Measurements from ENCODE around the gene ATP9A.

ATP9A gene

DNA sequence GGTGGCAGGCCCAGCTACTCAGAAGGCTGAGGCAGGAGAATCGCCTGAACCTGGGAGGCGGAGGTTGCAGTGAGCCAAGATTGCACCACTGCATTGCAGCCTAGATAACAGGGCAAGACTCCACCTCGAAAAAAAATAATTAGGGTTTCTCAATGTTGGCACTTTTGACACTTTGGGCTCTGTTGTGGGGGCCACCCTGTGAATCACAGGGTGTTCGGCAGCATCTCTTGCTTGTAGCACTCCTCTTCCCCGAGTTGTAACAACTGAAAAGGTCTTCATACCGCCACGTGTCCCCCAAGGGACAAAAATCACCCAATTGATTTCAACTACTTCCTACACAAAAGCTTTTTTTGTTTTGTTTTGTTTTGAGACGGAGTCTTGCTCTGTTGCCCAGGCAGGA, 172.4 kb downstream of the ATP9A start:
- DNase-seq (ENCODE audit: low spot score): no peak

DNA sequence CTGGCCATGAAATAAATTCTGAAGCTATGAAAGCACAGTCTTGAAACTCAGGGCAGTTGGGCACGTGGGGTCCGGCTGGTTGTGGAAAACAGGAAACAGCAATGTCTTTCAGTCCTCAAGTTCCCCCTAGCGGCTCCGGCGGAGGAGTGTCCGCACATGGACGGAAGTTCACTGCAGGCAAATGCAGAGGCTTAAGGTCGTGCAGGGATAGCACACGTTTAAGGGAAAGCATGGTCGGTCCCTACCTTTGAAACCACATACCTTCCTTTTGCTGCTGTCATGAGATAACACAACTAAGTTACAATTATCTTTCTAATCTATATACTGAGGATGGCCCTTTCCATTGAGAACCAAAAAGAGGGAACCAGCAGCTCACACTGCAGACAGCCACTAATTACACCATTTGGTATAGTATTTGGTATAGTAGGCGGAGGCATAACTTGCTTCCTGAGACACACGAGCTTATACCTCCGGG, 173.1 kb downstream of the ATP9A start:
- DNase-seq (ENCODE audit: low spot score): peak; percentile 90

DNA sequence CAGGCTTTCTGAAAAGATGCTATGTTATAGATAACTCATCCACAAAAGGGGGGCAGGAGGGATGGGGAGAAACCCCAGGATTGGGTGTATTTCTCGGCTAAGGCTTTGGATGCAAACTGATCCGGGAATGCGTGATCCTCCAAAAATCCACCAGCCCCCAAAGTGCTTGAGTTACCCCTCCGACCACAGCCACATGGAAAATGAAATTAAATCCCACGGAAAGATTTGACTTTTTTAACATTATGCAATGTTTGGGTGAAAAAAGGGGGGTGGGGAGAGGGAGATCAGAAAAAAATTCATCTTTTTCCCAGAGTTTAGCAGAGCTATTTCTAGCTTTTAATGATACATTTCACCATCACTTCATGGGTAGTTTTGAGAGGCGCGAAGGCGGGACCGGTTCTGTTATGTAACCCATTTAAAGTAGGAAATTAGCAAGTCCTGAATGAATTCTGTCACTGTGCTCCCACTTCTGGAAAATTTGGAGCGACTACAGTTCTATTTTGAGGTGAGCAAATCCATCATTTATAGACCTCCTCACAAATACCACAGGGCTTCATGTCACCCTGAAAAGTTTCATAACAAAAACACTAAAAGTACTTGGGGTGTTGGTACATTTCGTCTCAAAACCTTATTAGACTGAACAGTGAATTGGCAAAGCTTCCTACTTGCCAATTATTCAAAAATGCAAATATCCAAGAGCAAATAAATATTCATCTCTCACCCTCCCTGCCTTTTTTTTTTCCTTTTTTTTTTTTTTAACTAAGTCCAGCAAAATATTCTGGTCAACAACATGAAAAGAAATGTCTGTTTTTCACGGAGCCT, 173.7 kb downstream of the ATP9A start:
- DNase-seq (ENCODE audit: low spot score): no peak

DNA sequence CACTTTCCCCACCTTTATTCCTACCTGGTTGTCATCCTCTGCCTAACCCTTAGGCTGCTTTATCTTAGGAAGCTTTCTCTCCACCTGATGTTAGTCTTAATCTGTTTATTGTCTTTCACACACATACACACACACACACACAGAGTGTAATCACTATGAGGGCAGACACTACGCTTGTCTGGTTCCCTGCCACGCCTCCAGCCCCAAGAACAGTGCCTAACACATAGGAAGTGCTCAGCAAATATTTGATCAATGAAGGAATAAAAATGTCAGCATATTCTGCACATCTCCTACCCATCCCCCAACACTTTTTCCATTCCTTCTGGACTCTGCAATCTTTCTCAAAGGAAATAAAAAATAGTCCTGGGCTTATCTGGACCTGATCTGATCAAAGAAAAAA, 174.6 kb downstream of the ATP9A start:
- no peak for DNase-seq (ENCODE audit: low spot score)

DNA sequence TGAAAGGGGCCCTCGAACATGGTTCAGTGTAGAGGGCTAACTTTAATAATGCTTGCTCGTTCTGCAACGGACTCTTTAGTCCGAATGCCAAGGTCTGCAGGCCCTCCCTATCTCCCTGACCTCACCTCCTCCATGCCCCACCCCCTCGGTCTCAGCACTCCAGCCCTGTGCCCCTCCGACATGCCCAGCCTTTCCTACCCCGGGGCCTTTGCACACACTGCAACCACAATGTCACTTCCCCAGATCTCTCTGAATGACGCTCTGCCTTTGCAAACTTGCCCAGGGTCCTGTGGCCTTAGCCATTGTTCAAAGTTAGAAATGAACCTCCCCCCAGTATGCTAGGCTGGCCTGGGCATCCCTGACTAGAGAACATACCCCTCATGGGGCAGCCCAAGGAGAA, 175.6 kb downstream of the ATP9A start:
- DNase-seq (ENCODE audit: low spot score): no peak

DNA sequence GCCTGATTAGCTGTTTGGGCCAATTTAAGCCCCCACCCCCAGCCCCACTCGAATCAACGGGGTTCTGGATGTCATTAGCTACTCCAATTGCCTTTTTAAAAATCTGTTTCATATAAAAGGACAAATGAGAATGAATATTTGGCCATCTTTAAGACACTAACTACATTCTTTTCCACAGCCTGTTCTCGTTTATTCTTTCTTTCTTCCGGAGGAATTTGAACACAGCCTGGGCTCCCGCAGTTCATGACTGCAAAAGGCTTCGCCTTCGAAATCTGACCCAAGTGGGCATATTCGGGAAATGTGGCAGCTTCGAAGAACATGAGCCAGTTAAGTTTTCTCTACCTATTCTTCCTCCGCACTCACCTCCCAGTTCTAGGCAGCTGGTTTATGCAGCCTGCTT, 176.3 kb downstream of the ATP9A start:
- DNase-seq (ENCODE audit: low spot score): no peak

DNA sequence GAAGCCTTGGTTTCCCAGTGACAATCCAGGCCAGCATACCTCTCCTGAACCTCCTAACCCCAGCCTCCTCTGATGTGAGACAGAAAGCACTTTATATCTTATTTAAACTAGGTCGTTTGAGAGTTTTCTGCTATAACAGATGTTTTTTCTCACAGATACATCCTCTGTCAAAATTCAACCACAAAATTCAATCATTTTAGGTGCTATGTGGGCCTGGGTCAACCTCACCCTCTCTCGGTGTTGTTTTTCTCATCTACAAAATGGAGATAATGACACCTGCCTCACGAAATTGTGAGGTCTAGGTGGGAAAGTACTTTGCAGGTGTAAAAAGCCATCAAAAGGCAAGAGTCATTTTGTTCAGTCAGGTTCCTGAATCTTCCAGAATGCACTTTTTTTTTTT, 179.4 kb downstream of the ATP9A start:
- no peak for DNase-seq (ENCODE audit: low spot score)

DNA sequence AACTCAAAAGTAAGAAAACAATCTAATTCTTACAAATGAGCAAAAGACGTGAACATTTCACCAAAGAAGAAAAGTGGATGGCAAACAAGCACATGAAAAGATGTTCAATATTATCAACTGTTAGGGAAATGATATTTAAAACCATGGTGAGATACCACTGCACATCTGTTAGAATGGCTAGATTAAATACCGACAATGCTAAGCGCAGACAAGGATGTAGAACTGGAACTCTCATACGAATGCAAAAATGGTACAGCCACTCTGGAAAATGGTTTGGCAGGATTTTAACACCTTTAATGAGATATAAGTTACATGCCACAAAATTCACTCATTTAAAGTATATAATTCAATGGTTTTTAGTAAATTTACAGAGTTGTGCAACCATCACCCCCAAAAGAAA, 181.0 kb downstream of the ATP9A start:
- DNase-seq (ENCODE audit: low spot score): no peak

DNA sequence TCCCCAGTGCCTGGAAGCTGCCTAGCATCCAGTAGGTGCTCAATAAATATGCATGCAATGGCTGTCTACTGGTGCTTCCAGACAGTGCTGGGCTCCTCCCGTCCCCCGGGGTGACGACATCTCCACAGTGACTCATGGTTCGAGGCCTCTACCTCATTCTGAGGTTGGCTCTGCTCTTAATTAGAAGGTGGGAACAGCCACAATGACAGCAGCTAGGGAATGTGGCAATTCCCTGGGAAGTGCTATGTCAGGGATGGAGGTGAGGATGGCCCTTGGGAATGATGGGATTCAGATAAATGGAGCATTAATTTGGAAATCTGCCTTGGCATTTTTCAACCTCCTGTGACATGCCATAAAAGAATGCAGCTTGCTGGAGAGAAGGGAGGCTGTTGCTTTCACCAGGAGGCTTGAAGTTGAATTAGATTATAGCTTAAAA, 182.2 kb downstream of the ATP9A start:
- DNase-seq (ENCODE audit: low spot score): no peak

DNA sequence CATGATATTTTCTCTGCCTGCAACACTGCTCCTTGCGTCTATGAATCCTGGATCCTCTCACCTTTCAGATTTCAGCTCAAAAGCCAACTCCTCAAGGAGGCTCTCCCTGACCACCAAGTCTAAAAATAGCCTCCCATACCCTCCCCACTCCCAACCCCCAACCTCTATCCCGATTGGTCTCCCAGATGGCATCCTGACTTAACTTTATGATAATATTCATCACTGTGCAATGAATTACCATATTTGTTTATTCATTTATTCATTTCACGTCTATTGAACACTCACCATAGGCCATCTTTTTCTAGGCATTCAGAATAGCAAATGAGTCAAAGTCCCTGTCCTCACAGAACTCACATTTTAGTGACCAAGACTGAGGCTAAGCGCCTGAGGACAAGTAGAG, 183.0 kb downstream of the ATP9A start:
- DNase-seq (ENCODE audit: low spot score): no peak

DNA sequence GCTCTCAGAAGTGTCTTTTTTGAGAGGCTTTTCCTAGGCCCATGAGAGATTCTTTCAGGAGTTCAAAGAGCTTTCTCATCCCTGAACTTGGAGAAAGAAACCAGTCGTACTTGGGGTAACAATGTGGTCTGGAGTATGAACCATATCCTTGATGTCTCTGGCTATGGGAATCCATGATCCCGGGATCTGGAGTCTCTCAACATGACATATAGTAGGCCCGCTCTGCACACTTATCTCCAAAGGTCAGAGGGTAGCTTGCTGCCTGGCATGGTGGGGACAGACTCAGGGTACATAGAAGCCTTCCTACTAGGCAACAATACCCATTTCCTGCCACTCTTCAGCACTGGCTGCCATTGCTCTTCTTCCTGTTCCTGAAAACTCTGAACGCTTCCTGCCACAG, 183.5 kb downstream of the ATP9A start:
- no peak for DNase-seq (ENCODE audit: low spot score)

DNA sequence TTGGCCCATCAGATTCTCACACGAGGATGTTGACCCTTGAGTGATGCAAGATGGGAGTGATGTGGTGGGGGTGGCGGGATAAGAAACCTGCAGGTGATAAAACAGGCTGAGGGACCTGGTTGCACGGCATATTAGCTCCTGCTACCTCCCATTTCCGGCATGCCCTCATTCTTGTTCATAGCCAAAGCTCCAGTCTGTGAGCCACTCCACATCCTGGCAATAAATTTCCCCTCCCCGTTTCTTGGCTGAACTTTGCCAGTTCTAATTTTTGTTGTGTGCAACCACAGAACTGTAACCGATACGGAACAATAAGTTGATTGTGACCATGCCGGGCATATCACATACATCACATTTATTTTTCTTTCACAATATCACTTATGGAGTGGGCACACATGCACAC, 184.1 kb downstream of the ATP9A start:
- DNase-seq (ENCODE audit: low spot score): no peak

DNA sequence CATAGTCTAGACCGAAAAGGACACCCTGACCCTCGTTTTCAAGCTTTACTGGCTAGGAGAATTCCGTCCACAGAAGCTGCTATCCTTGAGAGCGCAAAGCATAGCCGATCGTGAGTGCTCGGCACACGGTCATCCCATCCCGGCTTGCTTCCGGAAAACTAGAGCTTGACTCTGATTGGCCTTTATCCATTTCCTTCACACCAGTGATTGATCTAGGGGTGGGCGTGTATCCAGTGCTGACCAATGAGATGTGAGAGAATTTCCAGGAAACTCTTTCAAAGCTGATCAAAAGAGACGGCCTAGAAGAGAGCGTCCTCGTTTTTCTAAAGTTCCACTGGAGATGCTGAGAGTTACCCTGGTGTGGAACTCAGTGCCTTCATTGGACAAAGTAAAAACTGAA, 184.7 kb downstream of the ATP9A start:
- DNase-seq (ENCODE audit: low spot score): no peak

DNA sequence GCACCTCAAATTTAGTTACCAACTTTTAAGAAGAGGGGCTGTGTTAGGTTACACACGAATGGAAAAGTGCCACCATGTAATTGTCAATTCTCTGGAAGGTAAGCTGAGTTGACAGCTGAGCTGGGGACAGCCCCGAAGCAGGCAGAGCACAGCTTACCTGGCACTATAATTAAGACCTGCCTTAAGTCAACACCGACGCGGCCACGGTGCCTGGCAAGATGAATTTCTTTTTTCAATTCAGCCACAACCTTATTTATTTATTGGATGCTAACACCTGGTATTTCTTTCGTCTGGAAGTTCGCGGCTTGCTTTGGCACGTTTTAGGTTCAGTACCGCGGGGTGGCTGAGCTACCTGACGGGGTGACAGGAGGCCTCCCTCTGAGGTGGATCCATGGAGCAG, 185.1 kb downstream of the ATP9A start:
- DNase-seq (ENCODE audit: low spot score): no peak

DNA sequence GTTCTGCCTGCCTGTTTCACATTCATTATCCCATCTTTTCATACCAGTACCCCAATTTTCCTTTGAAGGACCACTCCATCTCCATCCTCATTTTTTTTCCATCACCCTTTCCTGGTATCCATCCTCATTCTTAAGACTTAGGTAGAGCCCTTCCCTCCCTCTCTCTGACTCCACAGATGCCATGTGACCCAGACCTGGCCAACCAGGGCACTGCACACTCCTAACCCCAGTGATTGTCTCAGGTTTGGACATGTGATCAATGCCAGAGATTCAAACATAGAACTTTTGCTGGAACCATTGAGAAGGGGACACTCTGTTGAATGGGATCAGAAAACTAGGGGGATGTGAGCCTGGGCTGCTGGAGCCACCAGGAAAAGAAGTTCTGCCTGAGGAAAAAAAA, 186.6 kb downstream of the ATP9A start:
- no peak for DNase-seq (ENCODE audit: low spot score)

DNA sequence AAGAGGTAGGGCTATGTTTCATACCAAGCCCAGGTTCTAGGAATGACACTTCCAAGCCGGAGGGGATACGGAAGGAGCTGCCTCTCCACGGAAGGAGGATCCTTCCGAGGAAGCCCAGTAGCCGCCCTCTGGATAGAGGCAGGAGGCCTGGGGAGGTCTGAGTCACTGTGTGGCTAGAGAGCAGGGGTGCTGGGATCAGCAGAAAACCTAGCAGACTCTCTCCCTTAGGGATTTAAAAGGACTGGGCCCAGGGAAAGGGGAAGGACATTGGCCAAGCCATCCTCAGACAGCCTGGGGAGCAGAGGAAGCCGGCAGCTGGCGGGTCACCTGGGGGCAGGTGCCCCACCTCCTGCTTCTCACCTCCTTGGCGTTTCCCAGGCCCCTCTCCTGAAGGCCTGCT, 189.1 kb downstream of the ATP9A start:
- no peak for DNase-seq (ENCODE audit: low spot score)

DNA sequence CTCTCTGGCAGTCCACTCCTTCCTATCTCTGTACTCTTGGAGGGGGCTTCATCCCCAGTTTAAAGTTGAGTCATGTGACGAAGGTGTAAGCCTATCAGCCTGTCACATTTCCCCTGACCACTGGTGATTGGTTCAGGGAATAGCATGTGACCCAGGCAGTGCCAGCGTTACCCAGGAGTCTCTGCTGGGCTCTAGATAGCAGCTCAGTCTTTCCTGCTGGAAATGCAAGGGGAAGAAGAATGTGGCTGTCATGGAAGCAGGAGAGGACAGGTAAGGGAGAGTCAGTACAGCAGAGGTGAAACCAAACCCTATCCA, 190.1 kb downstream of the ATP9A start:
- no peak for DNase-seq (ENCODE audit: low spot score)

DNA sequence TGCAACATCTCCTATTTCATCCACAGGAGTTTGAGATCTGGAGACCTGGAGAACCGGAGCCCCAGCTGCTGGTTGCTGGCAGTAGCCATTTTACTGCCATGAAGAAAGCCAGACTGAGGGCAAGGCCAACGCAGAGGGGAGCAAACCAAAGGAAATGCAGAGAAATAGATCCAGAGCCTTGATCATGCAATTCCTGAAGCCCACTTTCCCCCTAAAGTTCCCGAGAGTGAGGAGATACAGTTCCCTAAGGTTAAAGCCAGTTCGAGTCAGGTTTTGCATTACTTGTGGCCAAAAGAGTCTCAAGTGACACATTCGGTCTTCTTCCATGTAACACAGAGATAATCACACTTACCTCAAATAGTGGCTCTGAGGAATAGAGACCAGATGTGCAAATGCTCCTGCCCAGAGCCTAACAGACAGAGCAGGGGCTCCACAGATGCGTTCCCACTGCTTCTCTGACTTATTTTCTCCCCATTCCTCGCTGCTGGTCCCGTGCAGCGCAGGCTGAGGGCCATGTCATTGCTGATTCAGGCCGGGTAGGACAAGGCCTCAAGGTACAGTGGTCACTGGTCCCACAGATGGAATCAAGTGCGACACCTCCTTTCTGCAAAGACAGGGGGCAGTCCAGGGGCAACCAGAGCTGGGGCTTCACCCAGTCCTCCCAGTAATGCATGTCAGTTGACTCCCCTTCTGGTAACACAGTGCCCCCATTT, 190.6 kb downstream of the ATP9A start:
- no peak for DNase-seq (ENCODE audit: low spot score)

DNA sequence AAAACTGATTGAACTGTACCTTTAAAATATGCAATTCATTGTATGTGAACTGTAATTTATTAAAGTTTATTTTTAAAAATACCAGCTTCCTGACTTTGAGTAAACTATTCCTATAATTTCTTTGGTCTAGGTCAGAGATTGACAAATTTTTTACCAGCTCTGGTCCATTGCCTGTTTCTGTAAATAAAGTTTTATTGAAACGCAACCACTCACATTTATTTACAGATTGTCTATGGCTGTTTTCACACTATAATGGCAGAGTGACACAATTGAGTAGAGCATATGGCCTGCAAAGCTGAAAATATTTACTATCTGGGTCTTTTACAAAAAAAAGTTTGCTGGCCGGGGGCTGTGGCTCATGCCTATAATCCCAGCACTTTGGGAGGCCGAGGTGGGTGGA, 192.7 kb downstream of the ATP9A start:
- no peak for DNase-seq (ENCODE audit: low spot score)

DNA sequence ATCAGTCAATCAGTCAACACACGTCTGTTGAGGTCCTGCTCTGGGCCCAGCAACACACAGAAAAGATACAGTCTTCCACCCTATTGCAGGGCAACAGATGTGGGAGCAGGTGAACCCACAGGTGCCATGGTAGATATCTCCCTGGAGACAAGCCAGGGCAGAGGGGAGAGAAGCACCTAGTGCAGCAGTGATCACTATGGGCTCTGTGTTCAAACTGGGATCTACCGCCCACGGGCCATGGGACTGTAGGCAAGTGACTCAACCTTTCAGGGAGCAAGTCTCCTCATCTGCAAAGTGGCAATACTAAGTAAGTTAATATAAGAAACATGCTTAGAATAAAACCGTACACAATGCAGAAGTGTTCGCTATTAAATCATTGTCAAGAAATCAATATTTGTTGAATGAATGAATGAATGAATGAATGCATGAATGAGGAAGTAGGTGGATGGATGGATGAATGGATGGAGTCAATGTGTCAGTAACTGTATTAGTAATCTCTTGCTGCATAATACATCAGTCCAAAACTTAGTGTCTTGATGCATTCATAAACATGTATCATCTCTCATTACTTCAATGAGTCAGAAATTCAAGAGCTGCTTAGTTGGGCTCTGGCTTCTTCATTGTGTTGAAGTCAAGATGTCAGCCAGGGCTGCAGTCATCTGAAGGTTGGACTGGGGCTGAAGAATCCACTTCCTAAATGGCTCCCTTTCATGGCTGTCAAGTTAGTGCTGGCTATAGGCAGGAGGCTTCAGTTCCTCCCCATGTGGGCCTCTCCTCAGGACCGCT, 193.7 kb downstream of the ATP9A start:
- DNase-seq (ENCODE audit: low spot score): no peak

DNA sequence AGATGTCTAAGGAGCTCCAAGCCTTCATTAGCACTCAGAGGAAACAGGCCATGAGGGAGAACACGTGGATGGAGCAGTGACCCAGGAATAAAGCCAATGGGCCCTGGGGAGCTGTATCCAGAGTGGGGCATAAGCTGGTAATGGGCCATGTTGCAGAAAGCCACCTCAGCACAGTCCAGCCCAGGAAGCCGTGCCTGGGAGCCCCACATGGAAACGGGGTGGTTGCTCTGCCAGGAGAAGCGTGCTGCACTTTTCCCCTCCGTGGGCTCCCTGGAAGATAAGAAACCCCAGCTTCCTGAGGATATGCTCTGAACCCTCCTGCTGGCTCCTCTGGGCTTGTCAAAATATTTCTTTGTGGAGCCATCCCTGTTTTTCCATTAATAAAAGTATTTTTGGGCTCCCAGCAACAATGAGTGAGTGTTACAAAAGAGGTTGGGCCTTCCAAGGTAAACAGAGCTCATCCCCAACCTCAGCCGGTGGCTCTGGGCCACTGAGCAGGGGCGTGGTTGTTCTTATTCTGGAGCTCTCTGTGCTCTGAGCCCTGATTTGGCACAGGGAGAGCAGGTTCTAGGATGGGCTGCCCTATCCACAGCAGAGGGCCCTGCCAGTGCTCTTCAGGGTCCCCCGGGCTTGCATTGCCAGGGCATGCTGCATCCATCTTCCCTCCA, 194.5 kb downstream of the ATP9A start:
- DNase-seq (ENCODE audit: low spot score): no peak

DNA sequence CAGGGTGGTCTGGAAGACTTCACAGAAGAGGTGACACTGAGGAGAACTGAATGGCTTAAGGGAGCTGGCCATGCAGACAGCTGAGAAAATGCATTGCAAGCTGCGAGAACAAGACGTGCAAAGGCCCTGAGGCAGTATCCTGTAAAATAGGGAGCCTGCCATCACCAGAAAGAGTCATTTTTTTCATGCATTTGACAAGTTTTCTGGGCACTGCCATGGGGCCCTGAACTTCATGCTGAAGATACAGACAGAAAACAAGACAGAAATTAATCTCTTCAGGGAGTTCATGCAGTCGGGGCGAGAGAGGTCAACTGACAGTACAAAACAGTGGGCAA, 196.8 kb downstream of the ATP9A start:
- no peak for DNase-seq (ENCODE audit: low spot score)
